Neural progenitor cell (in vitro differentiated cells): ENCODE data around the gene STAMBPL1.

Experiments used
- CTCF ChIP-seq: fragments of 200-600 bp; sonication (generic); IDR thresholded peaks from 2 replicates; pipeline ENCODE4 v1.5.1; 2017; ENCODE audit warnings: antibody characterized with exemption, mild to moderate bottlenecking
- EZH2 ChIP-seq: fragments of 200-600 bp; sonication (generic); IDR thresholded peaks from 2 replicates; pipeline ENCODE4 v1.6.1; 2017; ENCODE audit warnings: antibody characterized with exemption, mild to moderate bottlenecking, moderate library complexity

- no peak for TF ChIP-seq CTCF
- TF ChIP-seq EZH2, result no peak
Measured at GRCh38 chr10:88916231-88916630, 36.2 kb downstream of the STAMBPL1 start.
